Measurements from ENCODE around the gene SCAMP5. TPM values are rescaled to one million over a fixed set of nuclear protein-coding genes. Genes with fewer than 3 reads are reported as not detected.

Gene SCAMP5
- total RNA-seq, 1 donor from 2014 or later = 23.5 TPM

- no peaks in the 10 kb centered on the region for H3K36me3 Mint-ChIP-seq (ENCODE audit: unreplicated experiment)
- H3K4me3 Mint-ChIP-seq (ENCODE audit: unreplicated experiment) = peak overlapping the region; percentile 71
- H3K9me3 Mint-ChIP-seq (ENCODE audit: unreplicated experiment) = no peaks in the 10 kb centered on the region
- no peak for DNase-seq (ENCODE audit: extremely low spot score, unreplicated experiment)
- TF ChIP-seq CTCF (IDR thresholded peaks at IDR 0.05) = no peak
- H3K27me3 Mint-ChIP-seq (ENCODE audit: unreplicated experiment) = peaks cover 22% of the 10 kb centered on the region
- H3K27ac Mint-ChIP-seq (ENCODE audit: unreplicated experiment) = no peak overlapping the region
- peaks cover 10% of the 10 kb centered on the region for H3K4me1 Mint-ChIP-seq (ENCODE audit: unreplicated experiment)
Observed at GRCh38 chr15:74994685-74995084, 678 bp upstream of the SCAMP5 start.

DNA sequence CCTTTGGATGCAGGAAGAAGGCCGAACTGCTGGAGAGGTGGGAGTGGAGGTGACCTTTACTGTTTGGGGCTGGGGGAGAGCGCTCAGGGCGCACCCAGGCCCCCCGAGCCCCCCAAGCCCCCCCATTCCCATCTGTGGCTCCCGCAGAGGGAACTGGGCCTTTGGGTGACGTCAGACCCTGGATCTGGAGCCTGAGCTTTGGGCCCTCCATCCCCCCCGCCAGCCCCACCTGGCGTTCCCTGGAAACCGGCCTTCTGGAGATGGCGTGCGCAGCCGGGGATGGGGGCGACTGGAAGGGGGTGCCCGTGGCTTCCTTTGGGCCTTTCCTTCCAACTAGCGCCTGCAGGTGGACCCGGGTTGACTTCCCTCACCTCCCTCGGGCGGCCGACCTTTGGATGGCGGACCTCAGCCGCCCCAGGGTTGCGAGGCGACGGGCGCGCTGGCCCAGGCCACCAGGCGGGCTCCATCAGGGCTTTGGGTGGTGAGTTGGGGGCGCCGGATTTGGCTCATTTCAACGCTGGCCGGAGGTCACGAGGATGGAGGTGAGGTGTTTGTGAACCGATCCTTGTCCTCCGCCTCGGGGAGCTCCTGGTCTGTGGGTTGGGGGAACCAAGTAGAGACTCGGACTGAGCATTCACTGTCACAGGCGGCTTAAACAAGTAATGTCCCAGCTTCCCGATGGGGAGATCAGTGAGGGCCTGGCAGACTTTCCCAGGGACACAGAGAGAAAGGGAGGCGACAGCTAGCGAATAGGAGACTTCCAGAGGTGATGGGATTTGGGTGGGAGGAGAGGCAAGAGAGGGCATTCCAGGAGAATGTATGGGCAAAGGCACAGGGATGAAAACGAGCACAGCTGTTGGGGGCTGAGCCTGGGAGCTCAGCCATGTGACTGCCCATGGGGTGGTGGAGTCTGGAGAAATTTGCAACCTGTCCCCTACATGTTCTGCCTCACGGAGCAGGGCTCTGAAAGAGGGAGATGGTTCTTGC is 709 bp downstream of the SCAMP5 start:
- H3K27me3 Mint-ChIP-seq (ENCODE audit: unreplicated experiment) = peaks cover 14% of the 10 kb centered on the region
- H3K4me1 Mint-ChIP-seq (ENCODE audit: unreplicated experiment) = peaks cover 10% of the 10 kb centered on the region
- no peak overlapping the region for H3K27ac Mint-ChIP-seq (ENCODE audit: unreplicated experiment)
- no peaks in the 10 kb centered on the region for H3K36me3 Mint-ChIP-seq (ENCODE audit: unreplicated experiment)
- TF ChIP-seq CTCF (IDR thresholded peaks at IDR 0.05) = no peak
- H3K9me3 Mint-ChIP-seq (ENCODE audit: unreplicated experiment) = no peaks in the 10 kb centered on the region
- peak overlapping the region; percentile 71 for H3K4me3 Mint-ChIP-seq (ENCODE audit: unreplicated experiment)
- DNase-seq (ENCODE audit: extremely low spot score, unreplicated experiment) = no peak

GRCh38 chr15:74997141-74997540 is 1.8 kb downstream of the SCAMP5 start:
- no peak for TF ChIP-seq CTCF (IDR thresholded peaks at IDR 0.05)
- H3K27me3 Mint-ChIP-seq (ENCODE audit: unreplicated experiment) = peaks cover 6% of the 10 kb centered on the region
- no peaks in the 10 kb centered on the region for H3K9me3 Mint-ChIP-seq (ENCODE audit: unreplicated experiment)
- no peak overlapping the region for H3K4me3 Mint-ChIP-seq (ENCODE audit: unreplicated experiment)
- no peaks in the 10 kb centered on the region for H3K36me3 Mint-ChIP-seq (ENCODE audit: unreplicated experiment)
- peaks cover 10% of the 10 kb centered on the region for H3K4me1 Mint-ChIP-seq (ENCODE audit: unreplicated experiment)
- DNase-seq (ENCODE audit: extremely low spot score, unreplicated experiment) = no peak
- H3K27ac Mint-ChIP-seq (ENCODE audit: unreplicated experiment) = no peak overlapping the region

- DNase-seq (ENCODE audit: extremely low spot score, unreplicated experiment) = no peak
- Mint-ChIP-seq H3K4me3 (ENCODE audit: unreplicated experiment) (peak overlapping the region; percentile 3), H3K4me1 (ENCODE audit: unreplicated experiment) (peaks cover 10% of the 10 kb centered on the region), H3K27ac (ENCODE audit: unreplicated experiment) (no peak overlapping the region), H3K27me3 (ENCODE audit: unreplicated experiment) (peaks cover 6% of the 10 kb centered on the region), H3K36me3 (ENCODE audit: unreplicated experiment) (no peaks in the 10 kb centered on the region), H3K9me3 (ENCODE audit: unreplicated experiment) (no peaks in the 10 kb centered on the region)
- TF ChIP-seq CTCF (IDR thresholded peaks at IDR 0.05) = no peak
Observed at GRCh38 chr15:74997543-74997942, 2.2 kb downstream of the SCAMP5 start.

GRCh38 chr15:75001310-75001709 is 5.9 kb downstream of the SCAMP5 start:
- no peaks in the 10 kb centered on the region for H3K36me3 Mint-ChIP-seq (ENCODE audit: unreplicated experiment)
- H3K4me3 Mint-ChIP-seq (ENCODE audit: unreplicated experiment) = no peak overlapping the region
- DNase-seq (ENCODE audit: extremely low spot score, unreplicated experiment) = no peak
- peaks cover 3% of the 10 kb centered on the region for H3K27me3 Mint-ChIP-seq (ENCODE audit: unreplicated experiment)
- no peak for TF ChIP-seq CTCF (IDR thresholded peaks at IDR 0.05)
- peaks cover 4% of the 10 kb centered on the region for H3K4me1 Mint-ChIP-seq (ENCODE audit: unreplicated experiment)
- no peaks in the 10 kb centered on the region for H3K9me3 Mint-ChIP-seq (ENCODE audit: unreplicated experiment)
- H3K27ac Mint-ChIP-seq (ENCODE audit: unreplicated experiment) = no peak overlapping the region

Measured in osteocyte (in vitro differentiated cells).